GM18520 (cell line): ENCODE measurements around the gene TEC.
"Not testable (repeated sequence)": the region's sequence is repeated elsewhere in the genome, so short reads cannot be mapped to it uniquely, and the experiment has no call there.

Experiments used
- ATAC-seq: cut with Tn5 transposase; IDR thresholded peaks from one replicate; pipeline ENCODE4 v1.9.1; 2021; ENCODE audit not compliant: unreplicated experiment

Gene TEC

GRCh38 chr4:48169636-48170035, 100.0 kb downstream of the TEC start:
- no peak for ATAC-seq

- peak; percentile 55 for ATAC-seq
Measured at GRCh38 chr4:48167538-48168263, 101.9 kb downstream of the TEC start.

- ATAC-seq: not testable (repeated sequence)
Measured at GRCh38 chr4:48164561-48164960, 105.1 kb downstream of the TEC start.

DNA sequence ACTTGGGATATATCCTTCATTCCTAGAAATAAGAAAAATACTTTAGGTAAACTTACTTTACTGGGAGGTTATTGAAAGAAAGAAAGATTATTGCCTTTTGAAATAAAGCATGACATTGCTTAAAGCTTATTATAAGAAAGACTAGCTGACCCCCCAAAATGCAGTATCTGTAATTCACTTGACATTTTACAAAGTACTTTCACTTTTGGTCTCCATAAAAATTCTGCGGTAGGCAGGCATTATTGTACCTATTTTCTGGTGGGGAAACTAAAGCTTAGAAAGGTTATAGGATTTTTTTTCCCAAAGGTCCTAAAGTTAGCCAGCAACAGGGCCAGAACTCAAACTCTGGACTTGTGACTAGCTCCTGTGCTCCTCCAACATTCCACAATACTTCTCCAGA, 105.9 kb downstream of the TEC start:
- no peak for ATAC-seq

DNA sequence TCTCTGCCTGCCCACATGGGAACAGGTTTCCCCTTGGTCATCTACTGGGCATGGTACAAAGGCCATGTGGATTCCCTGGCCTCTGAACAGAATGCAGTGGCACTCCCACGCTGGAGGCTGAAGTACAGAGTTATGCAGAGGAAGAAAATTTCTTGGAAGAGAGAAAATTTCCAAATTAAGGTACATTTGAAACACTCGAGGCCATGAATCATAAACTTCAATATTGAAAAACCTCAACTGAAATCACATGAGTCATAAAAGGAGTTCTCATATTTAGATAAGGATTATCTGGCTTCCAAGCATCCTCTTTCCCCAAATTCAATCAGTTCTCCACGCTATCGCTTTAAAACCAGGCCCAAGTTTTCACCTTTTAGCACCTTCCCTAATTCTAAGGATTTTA, 107.5 kb downstream of the TEC start:
- ATAC-seq: no peak

DNA sequence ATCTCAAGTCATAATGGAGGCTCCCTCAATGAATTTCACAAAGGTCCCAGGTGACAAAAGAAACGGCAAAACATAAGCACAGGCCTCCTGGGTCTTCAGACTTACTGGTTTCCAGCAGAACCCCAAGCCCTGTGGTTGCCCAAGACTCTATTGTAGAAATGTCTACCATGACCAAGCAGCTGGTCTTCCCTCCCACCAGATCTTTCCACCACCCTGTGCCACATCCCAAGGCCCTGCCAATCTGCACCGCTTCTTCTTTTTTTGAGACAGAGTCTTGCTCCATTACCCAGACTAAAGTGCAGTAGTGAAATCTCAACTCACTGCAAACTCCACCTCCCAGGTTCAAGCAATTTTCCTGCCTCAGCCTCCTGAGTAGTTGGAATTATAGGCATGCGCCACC, 112.4 kb downstream of the TEC start:
- no peak for ATAC-seq

- no peak for ATAC-seq
Measured at GRCh38 chr4:48156423-48156822, 113.2 kb downstream of the TEC start.

DNA sequence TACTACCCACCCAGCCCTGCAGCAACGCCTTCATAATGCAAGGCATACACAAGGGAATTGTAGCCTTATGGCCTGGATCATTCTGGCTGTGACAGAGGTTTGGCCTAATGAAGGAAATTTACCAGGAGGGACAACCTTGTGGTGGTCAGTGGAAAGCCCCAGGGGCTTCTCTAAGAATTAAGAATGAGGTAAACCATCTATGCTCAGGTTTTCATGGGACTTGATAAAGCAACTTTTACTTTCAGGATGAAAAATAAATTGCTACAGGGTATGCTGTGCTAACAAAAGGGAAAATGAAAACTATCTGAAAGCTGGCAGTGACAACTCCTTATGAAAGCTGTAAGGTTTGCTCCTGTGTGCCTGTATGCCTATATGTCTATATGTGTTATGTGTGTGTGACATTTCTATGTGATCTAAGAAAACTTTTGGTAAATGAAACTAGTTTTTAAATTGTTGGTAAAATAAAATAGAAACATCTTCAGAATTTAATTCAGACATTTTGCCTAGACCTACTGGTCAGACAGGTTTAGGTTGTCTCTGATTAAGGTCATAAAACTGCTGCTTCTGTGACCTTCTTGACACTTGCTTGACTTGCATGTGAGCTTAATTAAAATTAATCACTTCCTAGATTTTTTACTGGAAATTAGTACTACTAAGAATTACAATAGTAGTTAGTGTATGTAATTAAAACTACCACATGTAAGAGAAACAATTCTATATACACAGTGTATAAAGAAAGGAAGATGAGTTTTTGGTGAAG, 115.7 kb downstream of the TEC start:
- peak; percentile 49 for ATAC-seq

DNA sequence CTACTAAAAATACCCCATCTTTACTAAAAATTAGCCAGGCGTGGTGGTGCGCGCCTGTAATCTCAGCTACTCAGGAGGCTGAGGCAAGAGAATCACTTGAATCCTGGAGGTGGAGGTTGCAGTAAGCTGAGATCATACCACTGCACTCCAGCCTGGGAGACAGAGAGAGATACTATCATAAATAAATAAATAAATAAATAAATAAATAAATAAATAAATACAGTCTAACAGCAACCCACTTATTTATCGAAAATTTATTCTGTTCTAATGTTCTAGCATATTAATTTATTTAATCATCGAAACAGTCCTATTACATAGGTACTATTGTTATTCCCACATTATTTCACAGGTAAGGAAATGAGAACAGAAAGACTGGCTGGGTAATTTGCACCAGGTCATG, 117.4 kb downstream of the TEC start:
- no peak for ATAC-seq

DNA sequence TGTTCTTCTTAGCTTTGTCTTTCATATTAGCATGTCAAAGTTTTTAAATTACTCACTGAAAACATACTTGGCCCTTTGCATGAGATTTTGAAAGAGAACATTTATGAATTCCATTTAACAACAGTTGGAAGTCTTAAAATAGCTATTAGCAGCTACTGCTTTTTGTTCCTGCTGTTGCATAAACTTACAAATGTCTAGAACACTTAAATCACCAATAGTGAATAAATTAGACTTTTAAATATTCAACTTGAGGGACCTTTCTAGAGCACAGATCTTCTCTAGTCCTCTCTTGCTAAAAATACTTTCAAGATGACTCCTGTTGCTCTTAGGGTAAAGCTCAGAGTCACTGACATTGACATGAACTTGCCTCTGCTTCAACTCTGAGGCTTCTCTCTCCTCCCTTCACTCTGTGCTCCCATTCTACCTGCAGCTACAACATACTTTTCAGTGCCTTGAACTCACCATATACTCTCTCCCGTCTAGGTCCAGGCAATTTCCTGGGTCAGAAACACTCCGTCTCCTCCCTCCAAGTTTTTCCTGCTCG, 119.7 kb downstream of the TEC start:
- no peak for ATAC-seq

GRCh38 chr4:48147621-48148020, 122.0 kb downstream of the TEC start:
- ATAC-seq: no peak

GRCh38 chr4:48141048-48141447, 128.6 kb downstream of the TEC start:
- no peak for ATAC-seq

DNA sequence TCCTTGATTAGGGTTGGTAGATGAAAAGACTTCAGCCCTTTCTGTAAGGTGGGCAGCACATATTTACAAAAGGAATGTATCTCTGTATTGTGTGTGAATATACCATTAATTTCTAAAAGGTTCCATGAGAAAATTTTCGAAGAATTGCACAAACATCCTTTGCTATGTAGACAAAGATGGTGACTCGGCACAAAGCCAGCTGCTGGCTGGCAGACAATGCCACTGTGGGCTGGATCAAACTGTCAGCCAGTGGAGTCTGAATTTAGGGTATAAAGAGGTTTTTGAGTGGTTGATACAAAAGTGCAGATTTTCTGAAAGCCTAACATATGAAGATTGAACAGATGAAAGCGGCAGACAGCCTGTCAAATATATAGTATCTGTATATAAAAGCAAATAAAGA, 129.9 kb downstream of the TEC start:
- ATAC-seq: no peak

GRCh38 chr4:48138936-48139335, 130.7 kb downstream of the TEC start:
- ATAC-seq: peak; percentile 65

DNA sequence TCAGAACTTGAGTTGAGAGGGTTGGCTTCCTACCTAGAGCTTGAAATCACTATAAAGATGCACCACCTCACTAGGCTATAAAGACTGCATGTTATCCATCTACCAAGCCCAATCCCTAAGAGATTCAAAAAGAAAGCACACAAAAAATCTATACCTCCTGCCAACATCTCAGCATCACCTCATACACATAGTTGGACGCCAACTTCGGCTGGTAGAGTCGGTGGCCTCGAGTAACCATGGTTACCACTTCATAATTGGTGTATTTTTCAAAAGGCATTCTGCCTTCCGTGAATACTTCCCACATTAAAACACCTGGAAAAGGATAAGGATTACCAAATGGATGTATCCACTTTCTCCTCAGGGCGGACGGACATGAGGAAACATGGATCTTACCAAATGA, 131.1 kb downstream of the TEC start:
- ATAC-seq: no peak

DNA sequence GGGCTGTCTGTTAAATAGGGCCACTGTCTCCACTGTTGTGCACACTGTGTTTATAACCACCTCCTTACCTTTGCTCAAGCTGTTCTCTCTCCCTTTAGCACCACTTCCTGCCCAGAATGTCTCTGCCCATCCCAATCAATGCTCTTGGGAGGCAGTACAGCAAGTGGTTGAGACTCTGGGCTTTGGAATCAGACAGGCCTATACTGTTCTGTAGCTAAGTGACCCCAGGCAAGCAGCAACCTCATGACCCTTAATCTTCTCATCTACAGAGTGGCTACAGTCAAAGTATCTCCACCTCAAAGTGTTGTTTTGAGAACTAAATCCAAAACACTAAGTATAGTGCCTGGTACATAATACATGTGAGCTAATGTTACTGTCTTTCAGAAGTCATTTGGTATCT, 131.8 kb downstream of the TEC start:
- ATAC-seq: no peak

DNA sequence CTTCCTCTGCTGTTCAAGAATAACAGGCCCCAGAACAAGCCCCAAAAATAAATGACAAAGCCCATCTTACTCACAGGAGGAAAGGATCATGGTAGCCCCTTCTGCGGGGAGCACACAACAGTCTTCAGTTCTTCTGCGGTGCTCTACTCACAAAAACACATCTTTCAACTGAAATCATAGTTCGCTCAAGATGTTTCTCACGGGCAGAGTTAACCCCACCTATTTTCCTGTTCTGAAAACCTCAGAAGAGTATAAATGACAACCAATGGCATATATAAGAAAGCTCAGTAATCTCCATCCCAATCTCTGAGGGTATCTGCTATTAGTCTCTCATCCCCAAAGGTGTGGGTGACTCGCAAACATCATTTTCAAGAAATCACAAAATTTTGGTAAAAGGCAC, 135.6 kb downstream of the TEC start, which contains the start of gene TXK:
TSS of gene TXK (minus strand) at position 170 of the 400 bp plus-strand sequence. CDS start at position 90, 80 bp downstream.
- no peak for ATAC-seq

- no peak for ATAC-seq
Measured at GRCh38 chr4:48133669-48134068, 136.0 kb downstream of the TEC start.

- no peak for ATAC-seq
Measured at GRCh38 chr4:48131736-48132135, 137.9 kb downstream of the TEC start.

DNA sequence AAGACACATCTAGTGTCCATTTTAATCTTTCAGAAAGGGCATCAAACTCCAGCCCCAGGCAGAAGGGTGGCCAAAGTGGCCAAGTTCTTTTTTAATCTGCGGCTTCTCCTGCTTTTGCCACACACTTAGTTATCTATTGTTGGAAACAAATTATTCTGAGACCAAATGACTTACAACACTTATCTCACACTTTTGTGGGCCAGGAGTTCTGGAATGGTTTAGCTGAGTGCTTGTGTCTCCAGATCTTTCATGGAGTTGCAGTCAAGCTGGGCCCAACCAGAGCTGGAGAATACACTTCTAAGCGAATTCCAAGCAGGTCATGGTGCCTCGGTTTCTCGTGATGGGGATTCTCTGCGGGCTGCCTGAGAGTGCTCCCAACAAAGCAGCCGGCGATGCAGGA, 139.5 kb downstream of the TEC start:
- no peak for ATAC-seq

DNA sequence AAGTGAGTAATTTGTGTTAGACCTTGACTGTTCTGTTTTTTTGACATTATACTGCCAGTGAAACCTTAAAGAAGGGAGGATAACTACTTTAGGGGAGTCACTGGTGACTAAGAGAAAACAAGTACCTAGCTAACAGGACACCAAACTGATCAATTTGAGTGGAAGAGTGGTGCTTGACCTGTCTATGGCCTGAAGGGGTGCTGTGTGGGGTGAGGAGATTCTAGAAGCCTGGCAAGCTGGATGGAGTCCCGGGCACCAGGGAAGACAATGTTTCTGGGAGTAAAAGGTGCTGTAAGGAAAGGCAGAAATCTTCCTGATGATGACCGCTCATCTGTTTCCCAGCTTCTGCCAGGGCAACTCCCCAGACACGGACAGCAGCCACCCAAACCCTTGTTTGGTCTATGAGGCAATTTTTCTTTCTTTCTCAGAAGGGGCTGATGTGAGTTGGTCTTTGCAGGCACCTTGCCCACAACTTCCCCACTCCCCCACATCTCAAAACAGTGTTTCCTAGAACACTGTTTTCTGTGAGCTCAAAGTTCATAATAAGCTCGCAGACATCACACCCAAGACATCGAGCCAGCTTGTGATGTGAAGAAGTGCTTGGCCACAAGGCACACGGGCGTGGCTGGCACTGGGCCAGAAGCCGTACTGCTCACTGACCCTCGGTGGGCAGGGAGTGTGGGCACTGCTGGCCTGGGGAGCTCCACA, 140.2 kb downstream of the TEC start:
- ATAC-seq: no peak
